HG02763 (cell line): Measurements from ENCODE around the gene LGALS3BP.

ENCODE experiments used
- ATAC-seq: cut with Tn5 transposase; IDR thresholded peaks from one replicate; pipeline ENCODE4 v1.9.1; 2021; ENCODE audit warnings: mild to moderate bottlenecking, moderate library complexity; ENCODE audit not compliant: unreplicated experiment

Gene LGALS3BP

DNA sequence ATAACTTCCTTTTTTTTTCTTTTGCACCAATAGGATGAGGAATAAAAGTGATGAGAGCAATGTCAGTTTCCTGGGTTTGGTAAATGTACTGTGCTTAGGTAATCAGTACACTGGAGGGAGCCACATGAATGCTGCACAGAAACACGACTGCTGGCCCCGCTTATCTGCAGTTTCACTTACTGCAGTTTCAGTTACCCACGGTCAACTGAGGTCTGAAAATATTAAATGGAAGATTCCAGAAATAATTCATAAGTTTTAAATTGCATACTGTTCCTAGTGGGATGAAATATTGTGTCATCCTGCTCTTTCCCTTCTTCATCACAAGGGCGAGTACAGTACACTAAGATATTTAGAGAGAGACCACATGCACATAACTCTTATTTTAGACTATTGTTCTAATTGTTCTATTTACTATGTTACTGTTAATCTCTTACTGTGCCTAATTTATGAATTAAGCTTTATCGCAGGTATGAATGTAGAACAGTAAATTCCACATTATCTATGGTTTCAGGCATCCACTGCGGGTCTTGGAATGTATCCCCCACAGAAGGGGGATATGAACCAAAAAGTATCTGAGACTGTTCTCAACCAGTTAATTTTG is 6.4 kb upstream of the LGALS3BP start:
- no peak for ATAC-seq

DNA sequence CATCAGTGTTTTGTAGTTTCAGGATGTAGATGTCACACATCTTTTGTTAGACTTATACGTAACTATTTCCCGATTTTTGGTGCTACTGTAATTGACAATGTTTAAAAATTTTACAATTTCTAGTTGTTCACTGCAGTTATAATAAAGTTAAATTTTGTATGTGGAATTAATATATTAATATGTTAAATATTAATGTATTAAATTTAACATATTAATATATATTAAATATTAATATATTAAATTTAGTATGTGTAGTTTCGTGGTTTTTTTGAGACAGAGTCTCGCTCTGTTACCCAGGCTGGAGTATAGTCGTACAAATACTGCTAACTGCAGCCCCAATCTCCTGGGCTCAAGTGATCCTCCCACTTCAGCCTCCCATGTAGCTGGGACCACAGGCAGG is 5.7 kb upstream of the LGALS3BP start:
- ATAC-seq, result no peak

- ATAC-seq, result no peak
These were observed 1.5 kb upstream of the LGALS3BP start for GRCh38 chr17:78981010-78981888.

DNA sequence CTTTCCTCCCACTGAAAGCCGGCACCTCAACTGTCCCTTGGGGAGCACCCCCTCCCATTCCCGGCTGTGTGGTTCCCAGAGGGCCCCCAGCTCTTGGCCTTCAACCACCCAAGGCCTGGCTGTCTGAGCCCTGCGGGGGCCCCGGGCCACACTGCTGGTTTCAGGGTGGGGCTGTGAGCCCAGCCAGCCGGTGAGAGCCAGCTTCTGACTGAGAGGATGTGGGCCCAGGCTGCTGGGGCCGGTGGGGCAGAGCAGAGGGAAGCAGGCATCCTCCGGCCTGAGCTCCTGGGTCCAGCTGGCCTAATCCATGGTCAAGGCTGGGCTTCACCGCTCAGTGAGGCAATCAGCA is 875 bp upstream of the LGALS3BP start:
- no peak for ATAC-seq

DNA sequence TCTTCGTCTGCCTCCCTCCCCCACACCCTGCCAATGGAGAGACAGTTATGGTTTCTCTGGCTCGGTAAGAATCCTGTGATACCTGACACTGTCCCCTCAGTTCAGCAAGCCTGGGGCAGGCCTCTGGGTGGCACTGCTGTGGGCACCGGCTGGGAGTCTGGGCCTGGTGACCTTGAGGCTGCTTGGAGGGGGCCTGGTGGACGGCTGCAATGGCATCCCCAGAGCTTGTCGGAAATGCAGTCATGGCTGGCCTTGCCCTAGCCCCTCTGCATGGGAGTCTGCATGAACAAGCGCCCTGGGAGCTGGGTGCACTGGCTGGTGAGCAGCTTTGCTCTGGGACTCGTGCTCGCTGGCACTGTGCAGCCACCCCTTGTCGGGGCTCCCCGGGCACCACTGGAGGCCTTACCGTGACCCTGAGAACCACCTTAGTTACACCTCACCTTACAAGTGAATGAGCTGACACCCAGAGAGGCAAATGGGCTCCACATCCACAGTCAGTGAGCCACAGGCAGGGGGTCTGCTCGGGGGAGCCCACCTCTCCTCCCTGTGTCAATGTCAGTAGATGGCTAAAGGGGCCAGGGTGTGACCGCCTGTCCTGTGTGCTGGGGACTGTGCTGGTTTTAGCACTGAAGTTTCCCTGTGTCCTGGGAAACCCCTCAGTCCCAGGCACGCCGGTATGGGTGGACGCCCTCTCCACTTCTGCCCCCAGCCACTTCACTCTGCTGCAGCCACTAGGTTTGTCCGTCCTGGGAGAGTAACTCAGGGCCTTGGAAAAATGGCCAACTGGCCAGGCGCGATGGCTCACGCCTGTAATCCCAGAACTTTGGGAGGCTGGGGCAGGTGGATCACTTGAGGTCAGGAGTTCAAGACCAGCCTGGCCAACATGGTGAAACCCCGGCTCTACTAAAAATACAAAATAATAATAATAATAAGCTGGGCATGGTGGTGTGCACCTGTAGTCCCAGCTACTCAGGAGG is 1.4 kb downstream of the LGALS3BP start:
- ATAC-seq, result no peak

- no peak for ATAC-seq
These were observed 2.1 kb downstream of the LGALS3BP start for GRCh38 chr17:78977681-78977943.

- no peak for ATAC-seq
These were observed 2.6 kb downstream of the LGALS3BP start for GRCh38 chr17:78976907-78977680.

- ATAC-seq, result no peak
These were observed 4.8 kb downstream of the LGALS3BP start for GRCh38 chr17:78974635-78975591.

DNA sequence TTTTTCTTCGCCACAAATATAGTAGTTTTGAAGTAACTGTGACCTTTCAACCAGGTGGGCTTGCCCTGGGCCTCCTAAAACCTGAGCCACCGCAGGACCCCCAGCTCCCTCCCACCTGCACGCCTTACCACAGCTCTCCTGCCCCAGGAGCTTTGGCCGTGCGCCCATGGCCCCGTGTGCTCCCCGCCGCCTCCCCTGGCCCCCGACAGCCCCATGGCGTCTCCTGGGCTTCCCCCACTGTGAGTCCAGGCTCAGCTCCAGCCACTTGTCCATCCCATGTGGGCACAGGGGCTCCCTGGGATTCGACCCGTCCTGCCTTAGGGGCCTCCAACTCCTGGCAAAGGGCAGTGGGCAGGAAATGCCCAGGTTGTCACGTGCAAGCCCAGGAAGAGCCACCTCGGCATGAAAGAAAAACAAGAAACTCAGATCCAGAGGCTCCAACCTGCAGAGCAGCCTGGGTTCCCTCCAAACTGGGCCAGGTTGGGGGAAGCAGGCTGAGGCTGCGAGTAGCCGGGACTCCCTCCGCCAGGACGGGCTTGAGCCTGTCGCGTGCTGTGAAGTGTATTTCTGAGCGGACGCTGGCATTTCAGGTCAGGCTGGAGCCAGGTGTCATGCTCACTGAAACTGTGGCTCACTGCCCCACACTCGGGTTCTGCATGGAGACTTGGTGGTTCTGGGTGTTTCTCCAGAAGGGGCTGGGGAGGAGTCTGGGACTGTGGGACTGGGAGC is 5.8 kb downstream of the LGALS3BP start:
- ATAC-seq, result no peak

DNA sequence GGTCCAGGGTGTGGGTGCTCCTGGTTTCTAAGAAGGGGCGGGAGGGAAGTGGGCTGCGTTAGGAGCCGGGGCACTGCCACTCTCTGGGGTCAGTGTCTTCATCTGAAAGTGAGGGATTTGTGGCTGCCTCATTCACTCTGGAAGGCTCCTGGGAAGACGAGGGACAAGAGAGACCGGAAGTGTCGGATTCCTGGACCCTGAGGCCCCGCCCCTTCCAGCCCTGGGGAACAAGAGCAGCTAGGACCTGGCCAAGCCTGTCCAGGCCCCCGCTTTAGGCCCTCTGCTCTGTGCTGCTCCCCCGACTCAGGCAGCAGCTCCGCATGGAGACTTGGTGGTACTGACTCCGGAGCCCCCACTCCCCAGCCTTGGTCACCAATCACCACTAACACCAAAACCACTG is 6.5 kb downstream of the LGALS3BP start:
- ATAC-seq, result no peak

- ATAC-seq, result no peak
These were observed 7.1 kb downstream of the LGALS3BP start for GRCh38 chr17:78972507-78973105.

DNA sequence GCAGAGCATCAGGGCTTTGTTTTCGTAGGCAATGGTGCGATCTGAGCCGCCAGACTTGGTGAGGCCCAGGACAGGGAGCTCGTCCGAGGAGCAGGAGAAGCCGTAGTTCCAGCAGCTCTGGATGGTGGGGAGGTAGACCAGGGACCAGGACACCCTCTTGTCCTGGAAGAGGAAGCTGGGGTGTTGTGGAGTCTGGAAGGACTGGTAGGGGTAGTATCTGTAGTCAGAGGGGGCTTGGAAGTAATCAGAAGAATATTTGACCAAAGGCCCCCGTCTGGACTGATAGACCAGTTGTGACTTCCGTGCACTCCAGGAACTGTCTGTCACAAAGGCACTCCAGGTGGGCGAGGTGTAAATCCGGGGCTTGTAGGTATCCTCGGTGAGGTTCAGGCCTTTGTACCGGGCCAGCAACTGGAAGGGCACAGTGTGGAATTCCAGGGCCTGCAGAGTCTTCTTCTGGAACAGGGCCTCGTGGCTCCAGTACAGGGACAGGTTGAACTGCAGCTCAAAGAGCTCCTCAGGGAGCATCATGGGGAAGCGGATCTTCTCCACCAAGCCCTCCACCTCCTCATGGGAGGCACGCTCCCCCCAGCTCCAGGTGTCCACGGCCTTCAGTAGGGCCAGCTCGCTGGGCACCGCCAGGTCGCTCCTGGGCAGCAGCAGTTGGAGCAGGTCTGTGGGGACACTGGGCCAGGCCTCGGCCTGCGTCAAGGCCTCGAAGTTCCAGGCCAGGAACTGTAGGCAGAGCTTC is 7.8 kb downstream of the LGALS3BP start:
- no peak for ATAC-seq

GRCh38 chr17:78970834-78971755 is 8.6 kb downstream of the LGALS3BP start:
- ATAC-seq, result no peak

- ATAC-seq, result no peak
These were observed 9.9 kb downstream of the LGALS3BP start for GRCh38 chr17:78969865-78970264.

DNA sequence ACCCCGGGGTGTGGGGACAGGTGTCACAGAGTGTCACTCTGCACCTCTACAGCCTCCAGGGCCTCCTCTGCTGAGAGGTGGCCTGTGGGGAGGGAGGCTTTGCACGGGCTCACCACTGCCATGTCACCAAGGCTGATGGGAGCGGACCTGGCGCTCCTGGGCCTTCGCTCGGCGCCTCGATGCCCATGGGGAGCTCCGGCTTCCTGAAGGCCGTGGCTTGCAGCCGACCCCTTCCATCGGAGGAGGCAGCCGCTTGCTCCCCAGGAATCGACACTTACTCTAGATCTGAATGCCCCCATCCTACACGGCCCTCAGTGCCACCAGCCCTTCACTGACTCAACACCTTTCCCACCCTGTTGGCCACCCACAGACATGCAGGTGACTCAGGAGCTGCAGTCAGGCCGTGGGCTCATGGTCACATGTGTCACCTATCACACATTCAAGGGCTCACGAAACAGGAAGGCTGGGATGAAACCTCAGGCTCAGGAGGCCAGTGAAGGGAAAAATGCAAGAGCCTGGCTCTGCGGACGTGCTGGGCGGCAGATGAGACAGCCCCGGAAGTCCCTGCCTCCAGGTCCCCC is 11.9 kb downstream of the LGALS3BP start:
- ATAC-seq, result no peak

- no peak for ATAC-seq
These were observed 12.7 kb downstream of the LGALS3BP start for GRCh38 chr17:78966910-78967600.
